ENCODE measurements around the gene MACC1.

The MACC1 gene

GRCh38 chr7:20217193-20217948, at the start of gene MACC1:
TSS of gene MACC1 (minus strand) at chr7:20217384. CDS start at chr7:20161862, 55,522 bp downstream.
- peak within 1 kb of the TSS; percentile 51 for H3K4me3 ChIP-seq (ENCODE audit: low read depth, low read length)
- peak; percentile 96 for DNase-seq (ENCODE audit: low read depth)
- peak; percentile 70 for TF ChIP-seq CTCF (IDR thresholded peaks at IDR 0.05; ENCODE audit: low read depth, low read length, missing control alignments)

- no peak overlapping the region for H3K4me3 ChIP-seq (ENCODE audit: low read depth, low read length)
- TF ChIP-seq CTCF (IDR thresholded peaks at IDR 0.05; ENCODE audit: low read depth, low read length, missing control alignments), result no peak
- DNase-seq (ENCODE audit: low read depth), result no peak
Observed at GRCh38 chr7:20264623-20265022, 47.4 kb upstream of the MACC1 start.

DNA sequence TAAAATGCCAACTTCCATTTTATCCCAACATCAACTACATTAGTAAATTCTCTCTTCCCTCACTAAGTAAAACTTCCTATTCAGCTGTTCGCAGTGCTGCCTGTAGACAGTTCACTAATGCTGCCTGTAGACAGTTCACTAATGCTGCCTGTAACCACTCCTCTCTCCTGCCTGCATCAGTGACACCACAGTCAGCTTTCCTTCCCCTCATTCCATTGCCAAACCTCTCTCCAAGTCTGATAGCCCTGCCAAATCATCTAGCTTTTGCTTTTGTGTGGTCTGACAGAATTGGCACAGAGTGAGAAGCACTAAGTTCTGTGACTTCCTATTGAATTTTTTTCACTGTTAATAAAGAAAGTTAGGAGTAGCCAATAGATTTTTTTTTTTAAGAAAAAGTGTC, 43.0 kb upstream of the MACC1 start:
- TF ChIP-seq CTCF (IDR thresholded peaks at IDR 0.05; ENCODE audit: low read depth, low read length, missing control alignments), result no peak
- no peak overlapping the region for H3K4me3 ChIP-seq (ENCODE audit: low read depth, low read length)
- DNase-seq (ENCODE audit: low read depth), result no peak

DNA sequence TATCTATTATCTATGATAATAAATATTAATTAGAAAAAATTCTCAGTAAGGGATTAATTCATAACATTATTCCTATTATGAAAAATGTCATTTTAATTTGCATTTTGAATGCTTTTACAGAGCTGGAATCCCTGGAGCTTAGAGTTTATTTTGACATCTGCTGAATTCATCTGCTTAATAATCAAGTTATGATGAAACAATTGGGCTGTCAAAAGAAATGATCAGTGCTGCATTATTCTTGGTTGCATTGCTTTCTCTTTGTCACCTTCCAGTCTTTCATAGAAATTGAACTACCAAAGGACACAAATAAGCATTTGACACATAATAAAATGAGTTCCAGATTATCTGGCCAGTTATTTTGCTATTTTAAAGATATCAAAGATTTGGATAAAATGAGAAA, 40.0 kb upstream of the MACC1 start:
- no peak overlapping the region for H3K4me3 ChIP-seq (ENCODE audit: low read depth, low read length)
- DNase-seq (ENCODE audit: low read depth), result no peak
- TF ChIP-seq CTCF (IDR thresholded peaks at IDR 0.05; ENCODE audit: low read depth, low read length, missing control alignments), result no peak

DNA sequence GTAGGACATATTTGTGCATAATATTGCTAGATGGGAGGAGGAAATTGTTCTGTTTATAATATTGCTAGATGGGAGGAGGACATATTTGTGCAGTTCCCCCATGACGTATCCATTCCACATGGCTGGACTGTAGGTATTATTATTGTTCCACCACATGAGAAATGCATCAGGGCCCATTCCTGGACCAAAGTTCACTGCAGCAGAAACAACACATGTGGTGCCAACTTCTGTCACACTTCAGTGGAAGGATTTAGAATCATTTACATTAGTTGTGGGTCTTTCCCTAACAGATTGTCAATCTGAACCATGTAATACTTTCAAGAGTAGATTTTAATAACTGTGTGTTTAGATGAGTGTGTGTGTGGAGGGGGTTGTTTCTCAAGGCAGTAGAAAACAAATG, 32.7 kb upstream of the MACC1 start:
- DNase-seq (ENCODE audit: low read depth), result no peak
- no peak overlapping the region for H3K4me3 ChIP-seq (ENCODE audit: low read depth, low read length)
- TF ChIP-seq CTCF (IDR thresholded peaks at IDR 0.05; ENCODE audit: low read depth, low read length, missing control alignments), result no peak

DNA sequence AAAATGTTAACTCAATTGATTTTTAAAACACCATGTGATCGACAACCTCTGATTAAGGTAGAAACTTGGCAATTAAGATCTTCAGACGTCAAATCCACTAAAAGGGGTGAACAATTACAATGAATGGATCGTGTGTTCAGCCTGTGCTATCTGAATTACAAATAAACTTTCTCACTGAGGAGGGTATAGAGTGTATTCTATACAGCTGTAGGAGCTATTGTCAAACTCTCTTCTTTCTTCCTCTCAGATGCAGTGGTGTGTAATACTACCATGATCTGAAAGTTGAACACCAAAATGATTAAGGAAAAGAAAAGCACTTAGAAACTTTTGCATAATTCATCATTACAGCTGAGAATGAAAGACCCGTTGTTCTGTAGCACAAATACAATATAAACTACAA, 32.2 kb upstream of the MACC1 start:
- no peak overlapping the region for H3K4me3 ChIP-seq (ENCODE audit: low read depth, low read length)
- no peak for TF ChIP-seq CTCF (IDR thresholded peaks at IDR 0.05; ENCODE audit: low read depth, low read length, missing control alignments)

DNA sequence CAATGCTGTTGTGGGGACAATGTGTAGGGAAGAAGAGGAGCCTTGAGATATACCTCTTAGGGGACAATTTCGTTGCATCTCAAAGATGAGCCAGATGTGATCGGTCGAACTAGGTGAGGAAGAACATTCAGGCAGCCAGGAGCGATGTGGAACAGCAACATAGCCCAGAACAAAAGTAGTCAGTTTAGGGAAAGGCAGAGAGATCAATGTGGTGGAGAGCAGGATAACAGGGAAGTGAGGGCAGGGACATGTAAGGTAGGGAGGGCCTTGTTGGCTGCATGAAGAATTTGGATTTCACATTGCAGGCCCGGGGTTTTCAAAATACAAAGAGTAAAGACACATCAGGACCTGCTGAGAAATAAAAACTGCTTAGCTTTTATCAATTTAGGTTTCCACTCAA, 29.1 kb upstream of the MACC1 start:
- TF ChIP-seq CTCF (IDR thresholded peaks at IDR 0.05; ENCODE audit: low read depth, low read length, missing control alignments), result no peak
- DNase-seq (ENCODE audit: low read depth), result no peak

More for the DNA sequence above, 32.2 kb upstream of the MACC1 start:
- no peak for DNase-seq (ENCODE audit: low read depth)

More for the DNA sequence above, 29.1 kb upstream of the MACC1 start:
- H3K4me3 ChIP-seq (ENCODE audit: low read depth, low read length), result no peak overlapping the region

All from GM12864 (cell line).